ENCODE measurements around the gene CFLAR.
"Not testable (repeated sequence)": the region's sequence is repeated elsewhere in the genome, so short reads cannot be mapped to it uniquely, and the experiment has no call there.

The CFLAR gene

DNA sequence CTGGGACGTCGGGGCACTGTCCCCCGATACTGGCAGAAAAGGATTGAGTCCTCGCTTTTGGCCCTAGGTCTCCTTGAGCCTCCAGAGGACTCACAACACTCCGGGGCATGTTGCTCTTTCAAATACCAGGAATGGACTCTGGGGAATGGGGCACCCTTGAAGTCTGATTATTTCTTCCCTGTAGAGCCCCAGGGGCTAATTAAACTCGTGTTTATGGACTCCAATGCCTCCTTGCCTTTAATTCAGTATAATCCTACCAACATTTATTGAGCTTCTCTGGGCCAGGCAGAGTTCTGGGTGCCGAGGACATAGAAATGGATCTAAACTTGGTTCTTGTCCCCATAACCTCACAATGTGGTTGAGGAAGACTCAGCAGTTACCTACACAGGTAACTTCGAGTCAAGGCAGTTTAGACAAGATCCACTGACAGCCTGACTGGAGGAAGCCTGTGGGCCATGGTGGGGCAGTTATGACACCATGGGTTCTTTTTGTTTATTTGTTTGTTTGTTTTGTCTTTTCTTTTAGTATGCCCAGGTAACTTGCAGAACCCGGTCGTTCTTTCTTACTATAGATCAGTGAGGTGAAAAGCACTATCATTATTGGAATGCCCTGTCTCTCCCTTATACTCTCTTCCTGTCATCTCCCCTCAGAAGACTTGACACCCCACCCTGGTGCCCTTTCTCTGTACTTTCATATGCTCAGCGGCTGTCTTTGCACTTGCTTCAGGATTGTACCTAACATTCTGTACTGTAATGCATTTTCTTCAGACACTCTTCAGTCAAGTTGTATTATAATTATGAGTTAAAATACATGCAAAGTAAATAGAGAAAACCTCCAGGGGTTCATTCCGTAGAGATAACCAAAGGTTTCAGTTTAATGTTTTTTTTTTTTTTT, 3.2 kb downstream of the CFLAR start:
- peak; percentile 2 for ATAC-seq

DNA sequence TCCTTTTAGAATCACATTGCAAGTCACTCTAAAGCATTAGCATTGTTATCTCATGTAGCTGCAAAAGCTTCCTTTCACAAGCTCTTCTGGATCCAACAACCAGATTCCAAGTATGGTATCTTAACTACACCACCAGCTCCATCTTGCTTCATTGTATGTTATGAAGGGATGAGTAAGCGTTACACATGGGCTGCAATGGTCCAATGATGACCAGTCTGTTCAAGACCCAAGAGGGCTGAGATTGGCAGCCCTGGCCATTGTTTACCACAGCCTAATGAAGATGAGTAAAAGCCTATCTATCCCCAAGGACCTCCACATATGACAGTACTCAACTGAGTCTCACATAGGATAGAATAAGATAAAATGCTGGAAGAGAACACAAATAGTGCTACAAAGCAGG, 6.3 kb downstream of the CFLAR start:
- no peak for ATAC-seq

DNA sequence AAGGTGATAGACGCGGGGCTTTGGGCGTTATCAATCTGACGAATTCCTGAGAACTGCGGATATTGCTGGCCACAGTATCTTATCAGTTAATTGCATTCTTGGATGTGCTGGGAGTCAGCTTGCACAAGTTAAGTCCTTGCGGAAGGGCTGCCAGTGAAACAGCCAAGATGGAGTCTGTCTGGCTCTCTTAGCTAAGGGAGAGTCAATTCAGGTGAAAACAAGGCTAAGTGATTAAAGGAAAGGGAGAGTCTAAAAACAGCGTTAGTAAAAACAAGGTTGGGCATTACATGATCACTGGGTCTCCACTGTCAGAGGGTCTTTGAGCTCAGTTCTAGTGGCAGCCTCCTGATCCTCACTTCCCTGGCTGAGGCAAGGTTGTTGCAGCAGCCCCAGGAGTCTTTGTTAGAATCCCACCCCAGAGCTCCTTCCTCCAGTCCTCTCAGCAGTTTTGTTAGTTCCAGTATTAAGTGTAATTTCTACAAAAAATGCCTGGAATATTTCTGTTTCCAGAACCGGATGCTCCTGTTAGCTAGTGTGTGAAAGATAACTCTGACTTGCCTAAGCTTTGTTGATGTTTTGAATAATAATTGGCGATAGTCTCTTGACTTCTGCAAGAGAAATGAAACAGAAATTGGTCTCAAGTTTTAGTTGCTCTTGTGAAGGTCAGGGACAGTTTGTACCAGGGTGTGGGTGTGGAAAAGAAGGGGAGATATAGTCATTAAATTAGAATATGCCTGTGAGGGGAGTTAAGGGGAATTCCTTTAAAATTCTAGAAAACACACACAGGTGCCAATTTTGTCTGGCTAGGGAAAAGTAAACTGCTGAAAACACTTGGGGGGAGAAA, 10.6 kb downstream of the CFLAR start:
- peak; percentile 22 to 27 for ATAC-seq

DNA sequence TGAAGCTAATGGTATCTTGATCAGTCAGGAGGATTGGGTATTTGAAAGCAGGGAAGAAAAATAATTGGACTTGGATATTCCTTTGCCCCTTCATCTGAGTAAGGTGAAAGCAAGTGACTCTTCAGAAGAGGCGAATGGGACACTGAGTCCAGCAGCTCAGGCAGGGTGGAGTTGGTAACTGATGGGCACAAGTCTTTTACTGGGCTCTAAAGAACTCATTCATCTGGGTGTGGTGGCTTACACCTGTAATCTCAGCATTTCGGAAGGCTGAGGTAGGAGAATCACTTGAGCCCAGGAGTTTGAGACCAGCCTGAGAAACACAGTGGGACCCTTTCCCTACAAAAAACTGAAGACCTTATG, 11.2 kb downstream of the CFLAR start:
- no peak for ATAC-seq

DNA sequence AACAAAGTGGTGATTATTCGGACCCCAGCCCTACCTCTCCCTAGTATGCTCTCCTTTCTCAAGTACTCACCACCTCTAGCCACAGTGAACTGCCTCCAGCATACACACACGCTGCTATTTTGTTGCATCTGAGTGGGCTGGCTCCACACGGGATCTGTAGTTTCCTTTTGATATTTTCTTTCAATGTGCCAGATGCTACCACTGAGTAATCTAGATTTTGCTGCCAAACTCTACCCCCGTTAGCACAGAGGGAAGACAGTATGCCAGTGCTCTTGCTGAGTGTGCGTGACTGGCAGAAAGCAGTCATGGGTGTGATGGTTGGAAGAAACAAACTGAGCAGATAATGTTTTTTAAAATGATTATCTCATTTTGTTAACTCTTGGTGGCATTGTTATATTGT, 11.6 kb downstream of the CFLAR start:
- peak; percentile 32 to 40 for ATAC-seq

DNA sequence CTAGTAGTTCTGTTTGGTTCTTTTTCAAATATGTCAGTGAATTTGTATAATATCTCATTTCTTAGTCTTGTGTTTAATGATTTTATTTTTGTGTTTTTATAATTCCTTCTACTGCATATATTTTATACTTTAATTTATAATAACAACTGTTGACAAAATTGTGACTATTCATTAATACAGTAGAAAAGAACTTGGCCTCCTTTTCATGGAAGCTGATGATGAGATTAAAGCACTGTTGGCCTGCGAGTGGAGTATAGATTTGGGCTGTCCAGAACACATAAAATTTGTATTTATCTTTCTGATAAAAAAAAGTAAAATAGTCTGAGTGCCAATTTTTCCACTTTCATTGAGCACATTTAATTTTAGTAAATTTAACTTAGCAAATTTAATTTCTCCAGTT, 12.1 kb downstream of the CFLAR start:
- no peak for ATAC-seq

DNA sequence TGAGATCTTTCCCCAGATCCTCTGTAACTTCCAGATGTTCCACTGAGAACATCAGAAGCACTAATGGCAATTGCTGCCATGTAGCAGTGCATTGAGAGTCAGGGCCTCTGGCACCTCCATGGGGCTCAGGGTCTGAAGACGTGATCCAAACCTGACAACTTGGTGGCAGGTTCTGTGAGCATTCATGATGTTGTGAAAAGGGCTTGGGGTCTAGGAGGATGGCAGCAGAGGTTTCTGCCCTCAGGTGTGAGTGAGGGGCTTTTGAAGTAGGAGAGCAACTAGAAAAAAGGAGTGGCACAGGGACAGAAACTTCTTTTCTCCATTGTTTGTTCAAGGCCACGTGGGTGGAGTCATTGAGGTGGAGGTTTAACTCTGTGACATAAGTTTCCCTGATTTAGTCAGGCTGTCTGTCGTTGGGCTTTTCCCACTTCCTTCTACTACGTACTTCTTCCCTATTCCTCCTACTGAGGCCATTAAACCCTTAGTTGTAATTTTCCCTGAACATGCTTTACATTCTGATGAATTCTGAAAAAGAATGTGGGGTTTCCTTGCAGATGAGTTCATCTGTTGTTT, 13.1 kb downstream of the CFLAR start:
- ATAC-seq, result peak; percentile 3 to 5

DNA sequence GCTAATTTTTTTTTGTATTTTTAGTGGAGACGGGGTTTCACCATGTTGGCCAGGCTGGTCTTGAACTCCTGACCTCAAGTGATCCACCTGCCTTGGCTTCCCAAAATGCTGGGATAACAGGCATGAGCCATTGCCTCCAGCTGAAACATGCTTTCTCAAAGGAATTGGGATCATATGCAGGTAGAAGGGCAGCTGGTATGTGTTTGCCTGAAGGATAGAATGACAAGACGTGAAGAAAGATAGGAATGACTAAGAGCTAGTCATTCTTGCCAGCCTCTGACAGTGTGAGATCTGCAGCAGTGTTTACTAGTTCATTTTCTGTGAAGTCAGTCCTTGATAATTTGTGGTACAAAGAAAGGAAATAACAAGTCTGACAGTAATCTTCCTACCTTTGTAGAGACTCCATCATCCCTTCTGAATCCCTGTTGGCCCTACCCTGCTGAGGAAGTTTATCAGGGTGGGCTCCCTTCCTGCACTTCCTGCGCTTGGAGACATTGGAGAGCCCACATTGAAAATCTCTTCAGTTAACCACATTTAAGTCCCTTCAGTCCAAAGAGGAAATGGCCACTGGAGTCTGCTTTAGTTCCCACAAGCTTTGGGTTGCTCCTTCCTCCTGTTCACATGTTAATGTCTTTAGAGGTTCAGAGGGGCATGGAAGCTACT, 14.7 kb downstream of the CFLAR start:
- peak; percentile 57 to 61 for ATAC-seq

DNA sequence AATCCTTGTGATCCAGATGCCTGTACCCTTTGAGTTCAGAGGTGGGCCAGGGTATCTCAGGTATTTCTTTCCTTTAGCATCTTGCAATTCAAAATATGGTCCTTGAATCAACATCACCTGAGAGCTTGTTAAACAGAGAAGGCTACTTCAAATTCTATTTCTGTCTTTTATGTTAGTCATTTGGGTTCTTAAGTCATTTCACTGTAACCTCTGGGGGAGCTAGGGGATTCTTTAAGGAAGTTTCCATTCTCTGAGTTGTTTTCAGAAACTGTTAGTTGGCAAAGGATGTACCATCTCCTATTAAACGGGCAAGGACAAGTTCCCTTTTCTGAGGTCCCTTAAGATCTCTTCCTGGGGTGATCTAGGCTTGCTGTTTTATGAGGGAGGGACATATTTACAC, 16.6 kb downstream of the CFLAR start:
- ATAC-seq, result peak; percentile 8 to 13

DNA sequence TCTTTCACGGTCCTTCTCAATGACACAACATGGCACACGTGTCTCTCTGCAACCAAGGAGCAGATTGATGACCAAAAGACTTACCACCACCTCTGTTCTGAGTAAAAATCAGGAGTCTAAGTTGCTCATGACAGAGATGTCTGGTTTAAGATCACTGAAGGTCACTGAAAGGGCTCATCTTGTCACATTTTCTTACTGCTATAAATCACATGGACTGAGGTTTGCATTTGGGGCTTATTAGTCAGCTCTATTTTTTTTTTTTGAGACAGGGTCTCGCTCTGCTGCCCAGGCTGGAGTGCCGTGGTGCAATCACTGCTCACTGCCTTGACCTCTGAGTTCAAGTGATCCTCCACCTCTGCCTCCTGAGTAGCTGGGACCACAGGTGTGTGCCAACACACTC, 19.4 kb downstream of the CFLAR start:
- peak; percentile 18 to 34 for ATAC-seq

DNA sequence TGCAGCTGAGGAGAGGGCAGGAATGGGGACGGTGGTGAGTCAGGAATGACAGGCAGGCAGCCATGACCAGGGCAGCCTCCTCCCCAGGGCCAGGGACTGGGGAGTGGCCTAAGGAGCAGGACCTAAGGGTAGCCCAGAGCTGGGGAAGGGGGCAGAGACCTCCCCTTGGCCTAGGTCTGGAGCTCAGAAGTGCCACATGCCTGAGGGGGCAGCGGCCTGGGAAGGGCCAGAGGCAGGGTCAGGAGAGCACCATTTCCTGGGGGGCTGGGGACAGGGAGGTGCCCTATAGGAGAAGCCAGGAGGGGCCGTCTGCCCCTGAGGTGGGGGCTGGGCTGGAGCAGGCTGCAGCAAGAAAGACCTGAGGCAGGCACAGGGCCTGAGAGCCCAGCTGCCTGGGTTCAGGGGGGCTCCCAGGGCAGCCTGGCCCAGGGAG, 20.9 kb downstream of the CFLAR start:
- ATAC-seq, result no peak

DNA sequence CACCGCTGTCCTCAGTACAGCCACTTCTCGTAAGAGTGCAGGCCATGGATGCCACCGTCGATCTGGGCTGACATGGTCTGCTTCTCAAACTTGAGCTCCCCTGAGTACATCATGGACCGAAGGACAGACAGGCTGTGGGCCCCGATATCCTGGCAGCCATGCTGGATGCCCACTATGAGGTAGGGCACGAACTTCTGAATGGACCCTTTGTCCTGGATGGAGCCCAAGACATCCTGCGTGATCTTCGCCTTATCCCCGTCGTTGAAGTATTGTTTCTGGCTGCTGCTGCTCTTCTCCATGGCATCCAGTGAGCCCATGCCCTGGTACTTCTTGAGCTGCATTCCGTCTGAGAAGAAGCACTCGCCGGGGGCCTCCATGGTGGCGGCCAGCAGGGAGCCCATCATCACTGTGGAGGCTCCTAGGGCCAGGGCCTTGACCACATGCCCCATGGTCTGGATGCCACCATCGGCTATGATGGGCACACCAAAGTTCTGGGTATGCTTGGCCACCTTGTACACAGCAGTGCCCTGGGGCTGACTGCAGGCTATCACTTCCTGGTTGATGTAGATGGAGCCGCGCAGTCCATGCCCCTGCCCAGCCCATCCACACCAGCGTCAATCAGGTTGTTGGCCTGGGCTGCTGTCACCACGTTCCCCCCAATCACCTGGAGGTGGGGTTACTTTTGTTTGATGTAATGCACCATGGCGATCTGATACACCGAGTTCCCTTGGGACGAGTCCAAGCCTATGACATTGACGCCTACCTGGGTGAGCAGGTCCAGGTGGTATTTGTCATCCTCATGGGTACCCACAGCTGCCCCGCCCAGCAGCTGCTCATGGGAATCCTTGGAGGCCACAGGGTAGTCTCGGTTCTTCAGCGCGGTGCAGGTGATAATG, 21.8 kb downstream of the CFLAR start:
- no peak for ATAC-seq

DNA sequence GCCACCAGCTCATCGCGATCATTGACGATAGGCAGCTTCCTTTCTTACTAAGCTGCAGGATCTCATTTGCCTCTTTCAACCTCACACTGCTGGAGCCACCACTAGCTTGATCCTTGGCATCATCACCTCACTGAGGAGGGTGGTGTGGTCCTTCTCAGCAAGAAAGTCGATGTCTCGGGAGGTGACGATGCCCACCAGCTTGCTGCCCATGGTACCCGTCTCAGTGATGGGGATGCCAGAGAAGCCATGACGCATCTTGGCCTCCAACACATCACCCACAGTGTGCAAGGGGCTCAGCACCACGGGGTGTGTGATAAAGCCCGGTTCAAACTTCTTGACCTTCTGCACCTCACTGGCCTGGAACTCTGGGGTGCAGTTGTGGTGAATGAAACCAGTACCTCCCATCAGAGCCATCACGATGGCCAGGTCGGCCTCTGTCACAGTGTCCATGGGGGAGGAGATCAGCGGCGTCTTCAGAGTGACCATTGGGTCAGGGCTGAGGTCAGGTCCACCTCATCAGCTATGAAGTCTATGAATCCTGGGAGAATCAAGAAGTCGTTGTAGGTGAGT, 22.5 kb downstream of the CFLAR start:
- no peak for ATAC-seq

DNA sequence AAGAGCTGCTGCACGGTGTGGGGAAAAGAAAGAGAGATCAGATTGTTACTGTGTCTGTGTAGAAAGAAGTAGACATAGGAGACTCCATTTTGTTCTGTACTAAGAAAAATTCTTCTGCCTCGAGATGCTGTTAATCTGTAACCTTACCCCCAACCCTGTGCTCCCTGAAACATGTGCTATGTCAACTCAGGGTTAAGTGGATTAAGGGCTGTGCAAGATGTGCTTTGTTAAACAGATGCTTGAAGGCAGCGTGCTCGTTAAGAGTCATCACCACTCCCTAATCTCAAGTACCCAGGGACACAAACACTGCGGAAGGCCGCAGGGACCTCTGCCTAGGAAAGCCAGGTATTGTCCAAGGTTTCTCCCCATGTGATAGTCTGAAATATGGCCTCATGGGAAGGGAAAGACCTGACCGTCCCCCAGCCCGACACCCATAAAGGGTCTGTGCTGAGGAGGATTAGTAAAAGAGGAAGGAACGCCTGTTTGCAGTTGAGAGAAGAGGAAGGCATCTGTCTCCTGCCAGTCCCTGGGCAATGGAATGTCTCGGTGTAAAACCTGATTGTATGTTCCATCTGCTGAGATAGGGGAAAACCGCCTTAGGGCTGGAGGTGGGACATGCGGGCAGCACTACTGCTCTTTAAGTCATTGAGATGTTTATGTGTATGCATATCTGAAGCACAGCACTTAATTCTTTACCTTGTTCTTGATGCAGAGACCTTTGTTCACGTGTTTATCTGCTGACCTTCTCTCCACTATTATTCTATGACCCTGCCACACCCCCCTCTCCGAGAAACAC, 23.2 kb downstream of the CFLAR start:
- ATAC-seq, result not testable (repeated sequence)

DNA sequence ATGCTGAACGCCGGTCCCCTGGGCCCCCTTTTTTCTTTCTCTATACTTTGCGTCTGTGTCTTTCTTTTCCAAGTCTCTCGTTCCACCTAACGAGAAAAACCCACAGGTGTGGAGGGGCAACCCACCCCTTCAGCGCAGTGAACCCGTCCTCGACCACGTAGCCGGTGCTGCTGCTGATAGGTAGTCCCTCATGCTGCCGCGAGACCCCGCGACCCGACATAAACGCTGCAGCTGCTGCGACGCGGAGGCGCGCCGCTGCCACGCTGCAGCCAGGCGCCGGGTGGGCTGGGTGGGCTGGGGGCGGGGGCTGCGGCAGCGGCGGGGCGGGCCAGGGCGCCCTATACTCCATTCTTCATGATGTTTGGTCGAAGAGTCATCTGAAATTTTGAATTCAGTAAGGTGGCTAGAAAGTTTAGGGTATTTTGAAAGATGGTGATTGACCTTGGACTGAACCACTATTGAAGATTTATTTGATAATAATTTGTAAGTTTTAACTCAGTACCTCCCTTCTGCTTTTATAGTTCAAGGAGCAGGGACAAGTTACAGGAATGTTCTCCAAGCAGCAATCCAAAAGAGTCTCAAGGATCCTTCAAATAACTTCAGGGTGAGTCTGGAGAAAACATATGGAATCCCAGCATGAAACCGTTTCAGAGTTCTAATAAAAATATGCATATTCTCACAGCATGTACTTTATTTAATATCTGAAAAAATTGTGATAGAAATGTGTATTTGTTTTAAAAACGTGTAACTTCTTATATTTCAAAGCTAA, 24.1 kb downstream of the CFLAR start:
- no peak for ATAC-seq

DNA sequence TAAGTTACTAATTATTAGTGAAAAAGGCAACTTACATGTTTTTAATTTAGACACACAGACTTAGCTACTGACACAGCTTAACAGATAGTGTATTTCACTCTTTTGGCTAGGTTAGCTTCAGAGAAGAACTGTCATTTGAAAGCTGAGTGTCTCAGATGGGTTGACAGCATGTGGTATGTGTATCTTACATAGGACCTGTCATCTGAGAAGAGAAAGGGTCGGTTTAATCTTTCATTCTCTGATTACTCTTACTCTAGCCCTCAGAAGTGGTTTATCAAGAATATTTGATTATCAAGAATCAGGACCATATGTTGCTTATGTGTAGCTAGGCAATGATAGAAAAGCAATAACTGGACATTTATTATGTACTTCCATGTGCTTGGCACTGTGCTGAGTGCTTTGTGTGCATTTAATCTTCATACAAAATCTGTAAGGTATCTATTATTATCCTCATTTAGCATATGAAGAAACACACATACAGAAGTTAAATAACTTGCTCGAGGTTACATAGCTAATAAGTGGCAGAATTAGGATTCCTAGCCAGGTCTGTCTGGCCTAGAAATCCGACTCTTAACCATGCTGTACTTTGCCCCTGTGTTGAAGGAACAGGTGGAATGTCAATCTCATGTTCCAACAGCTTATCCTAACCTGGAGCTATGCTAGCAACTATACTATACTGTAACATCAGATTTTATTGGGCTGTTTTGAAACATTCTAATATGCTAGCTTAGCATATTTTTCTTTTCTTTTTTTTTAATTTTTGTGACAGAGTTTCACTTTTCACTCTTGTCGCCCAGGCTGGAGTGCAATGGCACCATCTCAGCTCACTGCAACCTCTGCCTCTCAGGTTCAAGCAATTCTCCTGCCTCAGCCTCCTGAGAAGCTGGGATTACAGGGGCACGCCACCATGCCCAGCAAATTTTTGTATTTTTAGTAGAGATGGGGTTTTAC, 28.4 kb downstream of the CFLAR start:
- ATAC-seq, result no peak

DNA sequence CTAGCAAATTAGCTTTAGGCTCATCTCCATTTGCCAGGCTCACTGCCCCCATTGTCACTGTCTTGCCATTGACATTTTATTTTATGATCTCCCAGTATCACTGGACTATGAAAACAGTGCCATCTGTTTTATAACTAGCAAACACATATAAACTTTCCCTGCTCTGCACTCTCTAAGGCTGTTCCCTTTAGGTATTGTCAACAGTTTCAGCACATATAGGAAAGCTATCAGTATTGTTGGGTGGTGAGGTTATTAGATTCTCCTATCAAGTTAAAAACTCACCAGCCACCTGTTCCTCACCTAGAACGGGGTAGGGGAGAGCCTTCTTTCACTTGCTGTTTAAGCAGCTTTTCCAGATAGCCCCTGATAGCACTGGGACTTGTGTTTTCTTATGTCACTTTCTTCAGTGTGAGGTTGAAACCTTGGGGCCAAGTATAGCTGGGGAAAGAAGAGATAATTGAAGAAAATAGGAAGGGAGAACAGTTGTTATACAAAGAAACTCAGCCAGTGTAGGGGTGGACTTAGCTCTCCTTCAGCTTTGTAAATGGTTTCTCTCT, 32.5 kb downstream of the CFLAR start:
- no peak for ATAC-seq

Measured in activated CD4-positive, CD25-positive, alpha-beta regulatory T cell treated with anti-CD3 and anti-CD28 coated beads, Interleukin-2, amount 50 U/mL, for 24 hours (primary cell).